Measurements from ENCODE around the gene CD300C.

- TF ChIP-seq EZH2 (IDR thresholded peaks at IDR 0.05; ENCODE audit: insufficient read depth, poor library complexity, severe bottlenecking): no peak
- TF ChIP-seq EZH2phosphoT487 (IDR thresholded peaks at IDR 0.05; ENCODE audit: insufficient read depth, low read depth): no peak
These were observed 17.4 kb upstream of the CD300C start for GRCh38 chr17:74563358-74563757.
